GM21825 (cell line): Measurements from ENCODE around the gene GGA1.

Experiments
- ATAC-seq: cut with Tn5 transposase; IDR thresholded peaks from one replicate; pipeline ENCODE4 v1.9.1; 2021; ENCODE audit warnings: mild to moderate bottlenecking, moderate library complexity; ENCODE audit not compliant: unreplicated experiment

The GGA1 gene

DNA sequence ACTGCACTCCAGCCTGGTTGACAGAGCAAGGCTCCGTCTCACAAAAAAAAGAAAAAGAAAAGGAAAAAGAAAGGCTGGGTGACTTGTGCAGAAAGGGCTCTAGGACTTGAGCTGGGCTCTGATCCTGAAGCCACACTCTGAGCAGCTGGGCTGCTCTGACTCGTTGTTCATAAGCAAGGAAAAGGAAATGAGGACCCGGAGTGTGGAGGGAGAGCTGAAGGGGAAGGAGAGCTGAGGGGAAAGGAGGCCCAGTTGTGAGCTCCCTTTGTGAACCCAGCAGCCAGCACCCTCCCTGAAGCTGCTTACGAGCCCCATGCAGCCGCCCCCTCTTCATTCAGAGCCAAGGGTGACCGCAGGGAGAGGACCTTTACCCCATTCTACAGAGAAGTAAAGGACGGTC, 18.5 kb downstream of the GGA1 start:
- ATAC-seq, result no peak

DNA sequence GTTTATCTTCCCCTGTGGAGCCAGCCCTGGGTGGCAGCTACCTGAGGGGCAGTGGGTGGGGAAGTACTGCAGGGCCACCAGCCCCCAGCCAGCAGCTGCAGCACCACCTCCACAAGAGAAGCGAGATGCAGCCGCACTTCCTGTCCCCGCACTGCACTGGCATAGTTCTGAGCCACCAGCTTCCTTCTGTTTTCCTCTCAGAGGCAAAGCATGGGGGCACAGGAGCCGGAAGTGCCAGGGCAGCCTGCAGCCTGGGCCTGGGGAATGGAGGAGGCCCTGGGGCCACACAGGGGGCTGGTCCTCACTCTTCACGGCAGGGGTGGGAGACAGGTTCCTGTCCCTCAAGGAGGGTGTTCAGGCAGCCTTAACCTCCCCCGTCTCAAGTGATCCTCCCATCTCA, 18.9 kb downstream of the GGA1 start:
- ATAC-seq, result no peak

GRCh38 chr22:37628830-37629229, 20.2 kb downstream of the GGA1 start:
- no peak for ATAC-seq

GRCh38 chr22:37629928-37630327, 21.3 kb downstream of the GGA1 start:
- no peak for ATAC-seq

DNA sequence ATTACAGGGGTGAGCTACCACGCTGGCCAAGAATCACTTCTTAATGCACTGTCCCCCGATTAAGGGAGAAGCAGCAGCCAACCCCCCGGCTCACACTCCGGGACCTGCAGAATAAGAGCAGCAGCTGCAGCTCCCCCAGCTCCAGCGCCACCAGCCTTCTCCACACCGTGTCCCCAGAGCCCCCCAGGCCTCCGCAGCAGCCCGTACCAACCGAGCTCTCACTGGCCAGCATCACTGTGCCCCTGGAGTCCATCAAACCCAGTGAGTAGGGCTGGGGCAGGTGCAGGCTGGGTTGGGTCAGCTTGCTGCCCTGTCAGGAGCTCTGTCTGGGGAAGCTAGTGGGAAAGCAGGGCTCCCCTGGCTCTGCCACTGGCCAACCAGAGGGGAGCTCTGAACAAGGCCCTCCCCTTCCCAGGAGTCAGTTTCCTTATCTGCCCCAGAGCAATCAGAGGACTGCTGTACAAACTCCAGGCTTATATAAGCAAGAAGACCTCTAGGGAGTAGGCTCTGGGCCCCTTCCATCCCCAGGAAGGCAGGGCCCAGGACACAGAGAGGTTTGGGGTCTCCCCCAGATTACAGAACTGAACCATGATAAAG, 22.3 kb downstream of the GGA1 start:
- no peak for ATAC-seq

DNA sequence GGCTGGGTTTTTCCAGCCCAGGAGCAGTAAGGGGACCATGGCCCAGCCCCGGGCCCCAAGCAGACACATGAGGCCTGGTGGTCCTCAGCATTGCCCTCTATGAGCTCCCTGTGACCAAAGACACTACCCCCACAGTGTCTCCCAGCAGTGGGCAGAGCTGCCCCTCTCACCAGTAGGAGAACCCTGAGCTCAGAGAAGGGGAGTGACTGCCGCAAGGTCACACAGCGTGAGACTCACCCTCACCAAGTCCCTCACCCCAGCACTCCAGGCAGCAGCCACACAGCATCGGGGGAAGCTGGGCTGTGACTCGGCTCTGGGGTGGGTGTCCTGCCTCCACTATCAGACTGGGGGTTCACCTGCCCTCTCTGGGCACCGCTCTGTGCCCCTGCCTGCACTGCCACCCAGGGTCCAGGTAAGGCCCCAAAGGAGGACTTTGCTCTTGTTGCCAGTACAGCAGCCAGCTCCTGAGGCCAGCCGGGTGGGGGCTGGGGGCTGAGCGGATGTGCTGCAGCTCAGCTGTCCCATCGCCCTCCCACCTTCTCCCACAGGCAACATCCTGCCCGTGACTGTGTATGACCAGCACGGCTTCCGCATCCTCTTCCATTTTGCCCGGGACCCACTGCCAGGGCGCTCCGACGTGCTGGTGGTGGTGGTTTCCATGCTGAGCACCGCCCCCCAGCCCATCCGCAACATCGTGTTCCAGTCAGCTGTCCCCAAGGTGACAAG, 23.0 kb downstream of the GGA1 start:
- no peak for ATAC-seq

GRCh38 chr22:37632174-37633088, 23.8 kb downstream of the GGA1 start:
- no peak for ATAC-seq

DNA sequence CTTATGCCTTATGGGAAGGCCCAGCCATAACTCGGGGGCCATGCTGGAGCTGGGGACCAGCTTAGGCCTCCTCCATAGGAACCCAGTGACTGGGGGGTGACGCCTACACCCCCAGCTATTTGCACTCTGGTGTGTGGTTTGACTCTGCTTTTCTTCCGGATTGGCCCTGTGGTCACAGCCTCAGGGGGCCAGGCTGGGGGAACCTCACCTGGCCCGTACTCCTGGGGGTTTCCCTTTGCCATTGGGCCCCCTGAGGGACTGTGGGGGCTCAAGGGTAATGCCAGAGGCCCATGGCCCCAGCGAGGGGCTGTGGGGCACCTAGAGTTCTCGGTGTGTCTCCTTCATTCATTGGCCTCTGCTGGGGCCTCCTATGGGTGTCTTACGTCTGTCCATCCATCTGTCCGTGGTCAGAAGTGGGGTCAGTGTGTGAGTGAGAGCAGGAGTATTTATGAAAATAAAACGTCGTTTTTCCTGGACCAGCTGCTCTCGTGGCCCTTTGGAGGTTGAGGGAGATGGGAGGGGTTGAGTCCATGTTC, 24.5 kb downstream of the GGA1 start:
- peak; percentile 49 for ATAC-seq

GRCh38 chr22:37633625-37634416, 25.2 kb downstream of the GGA1 start:
- ATAC-seq, result peak; percentile 46

DNA sequence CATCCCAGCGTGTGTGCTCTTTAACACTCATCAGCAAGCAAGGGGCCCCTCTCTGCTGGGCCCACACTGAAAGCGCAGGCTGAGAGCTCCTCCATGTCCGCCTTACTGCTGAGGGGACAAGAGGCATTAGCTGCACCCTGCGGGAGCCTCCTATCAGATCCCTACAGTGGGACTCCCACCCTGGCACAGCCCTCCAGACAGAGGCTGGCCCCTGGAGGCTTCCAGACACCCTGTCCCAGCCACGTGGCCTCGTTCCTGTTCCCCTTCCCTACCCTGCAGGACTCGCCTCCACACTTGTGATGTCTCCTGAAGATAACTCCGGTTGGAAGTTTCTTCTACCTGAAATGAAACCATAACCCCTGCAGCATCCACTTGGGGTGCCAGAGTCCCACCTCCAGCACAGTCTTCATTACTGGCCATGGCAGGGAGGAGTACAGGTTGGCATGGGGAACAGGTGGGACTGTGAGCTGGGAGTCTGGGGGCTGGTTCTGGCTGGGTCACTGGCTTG, 25.8 kb downstream of the GGA1 start:
- no peak for ATAC-seq

DNA sequence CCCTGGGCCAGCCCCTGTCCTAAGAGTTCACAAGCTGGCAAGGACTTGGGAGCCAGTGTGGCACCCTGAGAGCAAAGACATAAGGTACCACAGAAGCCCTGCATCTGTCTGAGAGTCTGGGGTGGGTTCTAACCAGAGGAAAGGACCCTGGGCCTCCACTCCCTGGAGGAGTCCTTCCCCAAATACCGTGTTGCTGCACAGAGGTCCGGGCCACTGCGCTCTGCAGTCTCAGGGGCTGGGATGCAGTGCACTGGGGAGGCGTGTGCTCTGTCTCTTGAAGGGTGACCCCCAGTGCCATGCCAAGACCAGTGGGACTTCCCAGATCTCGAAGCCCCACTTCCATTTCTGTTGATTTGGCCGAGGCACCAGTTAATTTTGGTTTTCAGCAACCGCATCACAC, 26.5 kb downstream of the GGA1 start:
- ATAC-seq, result no peak

DNA sequence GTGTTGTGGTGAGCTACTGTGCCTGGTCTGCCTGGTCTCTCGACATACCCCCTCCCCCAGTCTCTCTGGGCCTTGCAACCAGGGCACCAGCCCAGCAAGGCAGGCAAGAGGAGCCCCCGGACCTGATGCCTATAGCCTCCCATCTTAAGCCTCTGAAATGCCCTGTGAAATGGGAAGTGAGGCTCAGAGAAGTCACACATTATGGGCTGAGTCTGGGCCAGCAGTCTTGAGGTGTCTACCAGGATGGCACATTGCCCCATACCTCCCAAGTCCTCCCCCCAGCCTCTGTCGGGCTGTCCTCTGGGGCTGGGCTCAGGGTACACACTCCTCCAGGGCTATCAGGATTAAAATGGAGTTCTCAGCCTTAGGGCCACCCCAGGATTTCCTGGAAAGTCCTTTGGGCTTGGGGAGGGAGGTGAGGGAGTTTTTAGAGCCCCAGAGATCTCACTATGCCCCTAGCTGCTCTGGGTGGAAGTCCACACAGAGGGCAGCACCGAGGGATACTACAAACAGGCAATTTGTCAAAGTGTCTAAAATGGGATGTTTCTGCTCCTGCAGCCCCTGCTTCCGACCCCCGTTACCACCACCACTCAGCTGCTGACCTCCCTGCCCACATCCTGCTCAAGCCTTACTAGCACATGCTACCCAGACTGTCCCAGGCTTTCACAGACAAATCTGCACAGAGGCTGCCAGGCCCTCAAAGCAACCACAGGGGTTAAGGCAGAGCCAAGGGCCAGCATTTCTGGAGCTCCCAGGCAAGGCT, 27.7 kb downstream of the GGA1 start:
- ATAC-seq, result no peak

GRCh38 chr22:37636949-37637273, 28.3 kb downstream of the GGA1 start:
- ATAC-seq, result no peak

DNA sequence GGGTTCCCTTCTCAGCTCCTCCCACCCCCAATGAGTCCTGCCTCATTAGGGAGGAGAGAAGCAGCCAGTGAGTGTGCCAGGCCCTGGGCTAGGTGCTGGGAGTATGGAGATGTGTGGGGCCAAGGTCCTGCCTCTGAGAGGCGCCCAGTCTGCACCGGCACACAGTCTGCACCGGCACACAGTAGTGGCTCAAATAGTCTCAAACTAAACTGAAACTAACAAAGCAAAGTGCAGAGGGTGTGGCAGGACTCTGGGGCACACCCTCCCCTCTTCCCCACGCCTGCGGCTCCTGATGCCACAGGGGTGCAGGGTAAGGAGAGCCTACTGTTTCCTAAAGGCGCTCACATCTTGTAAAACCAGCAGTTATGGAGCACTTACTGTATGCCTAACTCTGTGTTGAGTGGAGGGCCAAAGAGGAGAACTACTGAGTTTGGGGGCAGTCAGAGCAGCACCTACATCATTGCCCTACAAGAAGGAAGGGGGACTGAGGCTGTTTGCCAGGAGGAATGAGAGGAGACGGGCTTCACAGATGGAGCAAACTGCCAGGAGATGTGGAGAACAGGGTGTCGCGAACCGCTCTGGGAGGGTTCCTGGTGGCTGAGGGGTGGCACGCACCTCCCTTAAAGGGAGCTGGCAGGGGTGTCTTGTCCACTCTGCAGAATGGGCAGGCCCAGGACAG, 29.9 kb downstream of the GGA1 start:
- ATAC-seq, result no peak

DNA sequence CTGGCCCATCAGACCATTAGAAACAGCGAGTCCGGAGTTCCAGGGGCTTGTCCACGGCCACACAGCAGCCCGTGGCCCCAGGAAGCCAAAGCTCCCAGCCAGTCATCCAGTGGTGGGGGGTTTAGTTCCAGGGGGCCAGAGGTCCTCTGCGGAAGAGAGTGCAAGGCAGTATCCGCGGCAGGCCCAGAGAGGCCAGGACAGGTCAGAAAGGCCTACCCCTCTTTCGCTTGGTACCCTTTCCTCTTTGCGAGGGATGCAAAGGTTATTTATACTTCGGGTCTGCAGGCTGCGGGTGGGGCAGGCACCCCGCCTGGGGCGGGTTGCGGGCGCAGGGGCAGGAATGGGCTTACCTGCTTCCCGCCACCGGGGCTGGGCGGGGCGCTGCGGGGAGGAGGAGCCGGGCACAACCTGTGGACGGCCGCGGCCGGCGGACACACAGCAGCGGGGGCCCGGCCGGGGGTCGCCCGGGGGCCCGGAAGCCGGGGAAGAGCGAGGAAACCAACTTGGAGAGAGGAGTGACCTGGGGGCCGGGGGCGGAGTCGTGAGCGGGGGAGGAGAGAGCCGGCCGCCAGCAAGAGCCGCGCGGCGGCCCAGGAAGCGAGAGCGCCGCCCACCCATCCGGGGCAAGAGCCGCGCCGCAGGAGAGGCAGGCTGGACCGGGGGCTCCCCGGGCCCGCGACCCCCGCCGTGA, 30.6 kb downstream of the GGA1 start, which contains the start of gene SH3BP1:
SH3BP1 (plus strand) TSS at position 600 of the 691 bp plus-strand sequence. CDS start 119 bp downstream, outside the sequence.
- ATAC-seq, result no peak

DNA sequence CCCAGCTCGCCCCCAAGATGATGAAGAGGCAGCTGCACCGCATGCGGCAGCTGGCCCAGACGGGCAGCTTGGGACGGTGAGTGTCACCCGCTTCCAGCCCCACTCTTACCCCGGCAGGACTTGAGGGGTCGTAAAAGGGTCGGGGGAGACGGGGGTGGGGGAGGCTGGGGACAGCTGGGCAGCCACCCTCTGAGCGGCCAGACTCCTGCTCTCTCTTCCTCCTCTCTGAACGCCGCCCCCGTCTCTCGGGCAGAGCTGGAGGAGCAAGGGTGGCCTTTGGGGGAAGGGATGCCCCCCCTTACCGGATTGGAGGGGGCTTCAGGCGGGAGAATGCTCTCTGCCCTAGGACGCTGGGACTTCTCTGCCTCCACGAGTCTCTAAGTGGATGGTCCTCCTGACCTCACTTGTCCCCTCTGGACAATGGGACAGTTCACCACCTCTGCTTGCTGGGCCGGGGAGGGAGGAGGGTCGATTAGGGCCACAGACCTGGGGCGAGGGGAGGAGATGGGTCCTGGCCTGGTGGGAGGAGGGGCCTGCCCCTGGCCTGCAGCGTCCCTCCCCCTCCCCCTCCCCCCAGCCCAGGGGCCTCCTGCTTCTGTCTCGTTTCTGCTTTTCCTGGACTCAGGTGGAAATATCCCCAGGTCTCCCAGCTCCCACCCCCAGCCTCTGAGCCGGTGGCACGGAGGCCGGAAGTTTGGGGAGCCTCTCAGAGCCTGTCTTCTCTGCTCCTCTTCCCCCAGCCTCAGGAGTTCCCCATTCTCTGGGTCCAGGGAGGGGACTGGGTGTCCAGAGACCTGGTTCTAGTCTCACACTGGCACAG, 31.3 kb downstream of the GGA1 start:
- no peak for ATAC-seq

- ATAC-seq, result no peak
These were observed 32.2 kb downstream of the GGA1 start for GRCh38 chr22:37640591-37641560.
